ENCODE measurements around the gene TTLL10.

GRCh38 chr1:1242461-1243265 lies 69.0 kb downstream of the TTLL10 start:
- TF ChIP-seq CTCF (IDR thresholded peaks at IDR 0.05; ENCODE audit: insufficient read depth, low read length, poor library complexity, severe bottlenecking) (no peak), EZH2phosphoT487 (conservative IDR thresholded peaks at IDR 0.05; ENCODE audit: low read length) (no peak)
